WTC11 (cell line): ENCODE data around the gene CDH12. TPM values are rescaled to one million over a fixed set of nuclear protein-coding genes. Genes with fewer than 3 reads are reported as not detected.

Experiments
- ATAC-seq: fragments of 200-7000 bp; cut with Tn5 transposase; 2 replicates; pipeline ENCODE4 v1.10.0; 2021; ENCODE audit warnings: mild to moderate bottlenecking, moderate library complexity
- CTCF ChIA-PET: fragments of 300-600 bp; sonication (Branson Sonifier 250); formaldehyde crosslinking; loops from one replicate; lab custom pipeline; 2021; ENCODE audit warnings: antibody characterized with exemption; lab: Charles Lee
- POLR2A ChIA-PET: fragments of 350-600 bp; sonication (Branson Sonifier 250); formaldehyde crosslinking; loops from one replicate; lab custom pipeline; 2021; ENCODE audit warnings: antibody characterized with exemption; lab: Charles Lee
- DNase-seq: peaks from one replicate; pipeline ENCODE4 v3.0.0; 2021; ENCODE audit warnings: low spot score
- H3K27ac Mint-ChIP-seq: 2 replicates; pipeline ENCODE4 v1.8.0; 2021; ENCODE audit warnings: mixed read lengths
- H3K27me3 Mint-ChIP-seq: 2 replicates; pipeline ENCODE4 v1.8.0; 2021; ENCODE audit warnings: low read depth, mild to moderate bottlenecking, moderate library complexity, mixed read lengths
- H3K36me3 Mint-ChIP-seq: 2 replicates; pipeline ENCODE4 v1.8.0; 2021; ENCODE audit warnings: mixed read lengths
- H3K4me1 Mint-ChIP-seq: 2 replicates; pipeline ENCODE4 v1.8.0; 2022; ENCODE audit warnings: mixed read lengths
- H3K4me3 Mint-ChIP-seq: 2 replicates; pipeline ENCODE4 v1.8.0; 2021; ENCODE audit warnings: mild to moderate bottlenecking, moderate library complexity, mixed read lengths
- H3K9me3 Mint-ChIP-seq: 2 replicates; pipeline ENCODE4 v1.8.0; 2021; ENCODE audit warnings: mixed read lengths
- ATF1 ChIP-seq: sonication (generic); formaldehyde crosslinking; IDR thresholded peaks from 2 replicates; pipeline ENCODE4 v1.8.1; 2023; ENCODE audit warnings: mild to moderate bottlenecking, moderate library complexity, missing genetic modification reagents
- ATF6 ChIP-seq: sonication (generic); formaldehyde crosslinking; IDR thresholded peaks from 2 replicates; pipeline ENCODE4 v1.8.1; 2023; ENCODE audit warnings: mild to moderate bottlenecking, missing genetic modification reagents
- E2F4 ChIP-seq: sonication (generic); formaldehyde crosslinking; IDR thresholded peaks from 2 replicates; pipeline ENCODE4 v1.8.1; 2022; ENCODE audit warnings: low read depth, mild to moderate bottlenecking, moderate library complexity, missing genetic modification reagents, borderline replicate concordance
- ELF4 ChIP-seq: sonication (generic); formaldehyde crosslinking; IDR thresholded peaks from 2 replicates; pipeline ENCODE4 v1.8.1; 2022; ENCODE audit warnings: low read depth, mild to moderate bottlenecking, moderate library complexity, missing genetic modification reagents
- GRHL2 ChIP-seq: fragments of 250-450 bp; sonication (Bioruptor Pico); IDR thresholded peaks from 2 replicates; pipeline ENCODE4 v1.8.0; 2022; ENCODE audit warnings: mild to moderate bottlenecking, moderate library complexity; ENCODE audit not compliant: insufficient replicate concordance, severe bottlenecking
- HMGA2 ChIP-seq: fragments of 250-450 bp; sonication (Bioruptor Pico); IDR thresholded peaks from 2 replicates; pipeline ENCODE4 v1.4.0; 2021; ENCODE audit warnings: mild to moderate bottlenecking, moderate library complexity
- KAT7 ChIP-seq: sonication (generic); formaldehyde crosslinking; IDR thresholded peaks from 2 replicates; pipeline ENCODE4 v1.8.1; 2023; ENCODE audit warnings: missing genetic modification reagents, mild to moderate bottlenecking, borderline replicate concordance
- NFATC4 ChIP-seq: fragments of 250-450 bp; sonication (Bioruptor Pico); IDR thresholded peaks from 2 replicates; pipeline ENCODE4 v1.9.0; 2021; ENCODE audit warnings: mild to moderate bottlenecking
- NR3C1 ChIP-seq: sonication (generic); formaldehyde crosslinking; conservative IDR thresholded peaks from 2 replicates; pipeline ENCODE4 v1.8.1; 2023; ENCODE audit warnings: low read depth, mild to moderate bottlenecking, missing genetic modification reagents
- PRDM15 ChIP-seq: sonication (generic); formaldehyde crosslinking; IDR thresholded peaks from 2 replicates; pipeline ENCODE4 v1.8.0; 2022; ENCODE audit warnings: missing genetic modification reagents
- ZBTB21 ChIP-seq: sonication (generic); formaldehyde crosslinking; IDR thresholded peaks from 2 replicates; pipeline ENCODE4 v1.8.1; 2023; ENCODE audit warnings: mild to moderate bottlenecking, missing genetic modification reagents, borderline replicate concordance
- ZBTB43 ChIP-seq: sonication (generic); formaldehyde crosslinking; IDR thresholded peaks from 2 replicates; pipeline ENCODE4 v1.8.1; 2023; ENCODE audit warnings: mild to moderate bottlenecking, missing genetic modification reagents
- total RNA-seq: library from RNA; stranded (reverse); gene quantifications from 3 replicates; pipeline ENCODE4 v1.2.3, GENCODE V29; 2021

Gene CDH12
- total RNA-seq, 1 experiment from 2014 or later, result not detected

- ATAC-seq, result no peak
- no peak overlapping the region for H3K4me3 Mint-ChIP-seq
- no peaks in the 10 kb centered on the region for H3K4me1 Mint-ChIP-seq
- ChIA-PET CTCF (no interaction called here), POLR2A (no interaction called here)
- H3K9me3 Mint-ChIP-seq, result peaks cover 6% of the 10 kb centered on the region; the same call in 1 of the 2 replicates
- TF ChIP-seq PRDM15 (no peak), HMGA2 (CRISPR knock-in tag) (no peak), ELF4 (CRISPR knock-in tag) (no peak)
- H3K27me3 Mint-ChIP-seq, result no peaks in the 10 kb centered on the region
- H3K27ac Mint-ChIP-seq, result no peak overlapping the region
- H3K36me3 Mint-ChIP-seq, result no peaks in the 10 kb centered on the region
- no peak for DNase-seq
Measured at GRCh38 chr5:21783074-21783679, 1070.0 kb downstream of the CDH12 start.

- Mint-ChIP-seq H3K4me3 (no peak overlapping the region), H3K36me3 (no peaks in the 10 kb centered on the region), H3K27me3 (no peaks in the 10 kb centered on the region), H3K9me3 (no peaks in the 10 kb centered on the region), H3K27ac (no peak overlapping the region), H3K4me1 (peaks cover 5% of the 10 kb centered on the region; the same call in 1 of the 2 replicates)
- TF ChIP-seq ZBTB43 (CRISPR knock-in tag) (no peak), ATF6 (CRISPR knock-in tag) (no peak), PRDM15 (no peak), NR3C1 (no peak), NFATC4 (CRISPR knock-in tag) (no peak), KAT7 (no peak), GRHL2 (CRISPR knock-in tag) (no peak)
- DNase-seq, result no peak
- CTCF ChIA-PET, result no interaction called here
- no peak for ATAC-seq
- POLR2A ChIA-PET, result no interaction called here
Measured at GRCh38 chr5:21776466-21776865, 1076.7 kb downstream of the CDH12 start.

GRCh38 chr5:21774801-21775200 is 1078.3 kb downstream of the CDH12 start:
- no peak overlapping the region for H3K27ac Mint-ChIP-seq
- H3K4me3 Mint-ChIP-seq, result no peak overlapping the region
- ChIA-PET CTCF (no interaction called here), POLR2A (no interaction called here)
- DNase-seq (no peak), ATAC-seq (no peak)
- TF ChIP-seq ZBTB21 (CRISPR knock-in tag) (no peak), ATF1 (CRISPR knock-in tag) (no peak), E2F4 (CRISPR knock-in tag) (no peak)
- no peaks in the 10 kb centered on the region for H3K27me3 Mint-ChIP-seq
- H3K9me3 Mint-ChIP-seq, result no peaks in the 10 kb centered on the region
- H3K4me1 Mint-ChIP-seq, result peaks cover 5% of the 10 kb centered on the region; the same call in 1 of the 2 replicates
- H3K36me3 Mint-ChIP-seq, result no peaks in the 10 kb centered on the region
